Midbrain (tissue), 1 donor: ENCODE results near the gene ASS1.

ENCODE experiments used
- DNase-seq: peaks from one replicate; lab custom pipeline; 2025; lab: John Stamatoyannopoulos, UW

ASS1 gene

DNA sequence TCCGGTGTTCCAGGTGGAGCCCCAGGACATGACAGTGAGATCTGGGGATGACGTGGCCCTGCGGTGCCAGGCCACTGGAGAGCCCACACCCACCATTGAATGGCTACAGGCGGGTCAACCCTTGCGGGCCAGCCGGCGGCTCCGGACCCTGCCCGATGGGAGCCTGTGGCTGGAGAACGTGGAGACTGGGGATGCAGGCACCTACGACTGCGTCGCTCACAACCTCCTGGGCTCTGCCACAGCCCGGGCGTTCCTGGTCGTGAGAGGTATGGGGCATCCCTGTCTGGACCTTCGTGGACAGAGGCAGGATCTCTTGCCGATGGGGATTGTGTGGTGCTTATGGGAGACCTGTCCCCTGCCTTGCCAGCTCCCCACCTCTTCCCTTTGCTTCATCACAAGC is 26.0 kb upstream of the ASS1 start:
- DNase-seq: no peak

DNA sequence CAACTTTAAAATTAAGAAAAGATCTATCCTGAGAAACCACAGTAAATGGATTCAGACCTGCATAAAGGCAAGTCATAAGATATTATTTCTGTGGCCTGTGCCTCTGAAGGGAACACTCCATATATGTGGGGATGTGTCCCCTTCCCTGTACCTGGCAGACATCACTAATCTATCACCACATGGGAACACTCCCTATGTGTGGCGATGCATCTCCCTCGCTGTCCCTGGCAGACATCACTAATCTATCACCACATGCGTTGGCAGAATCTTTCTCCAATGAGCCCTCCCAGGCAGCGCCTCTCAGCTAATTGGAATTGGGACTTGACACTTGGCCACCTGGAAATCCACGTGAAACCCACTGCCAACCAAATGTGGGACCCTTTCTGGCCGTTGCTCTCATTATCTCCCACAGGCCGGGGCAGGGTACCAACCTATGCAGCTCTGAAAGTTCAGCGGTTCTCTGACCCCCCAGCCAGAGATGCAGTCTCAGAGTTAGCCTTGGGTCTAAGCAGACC is 25.2 kb upstream of the ASS1 start:
- no peak for DNase-seq

DNA sequence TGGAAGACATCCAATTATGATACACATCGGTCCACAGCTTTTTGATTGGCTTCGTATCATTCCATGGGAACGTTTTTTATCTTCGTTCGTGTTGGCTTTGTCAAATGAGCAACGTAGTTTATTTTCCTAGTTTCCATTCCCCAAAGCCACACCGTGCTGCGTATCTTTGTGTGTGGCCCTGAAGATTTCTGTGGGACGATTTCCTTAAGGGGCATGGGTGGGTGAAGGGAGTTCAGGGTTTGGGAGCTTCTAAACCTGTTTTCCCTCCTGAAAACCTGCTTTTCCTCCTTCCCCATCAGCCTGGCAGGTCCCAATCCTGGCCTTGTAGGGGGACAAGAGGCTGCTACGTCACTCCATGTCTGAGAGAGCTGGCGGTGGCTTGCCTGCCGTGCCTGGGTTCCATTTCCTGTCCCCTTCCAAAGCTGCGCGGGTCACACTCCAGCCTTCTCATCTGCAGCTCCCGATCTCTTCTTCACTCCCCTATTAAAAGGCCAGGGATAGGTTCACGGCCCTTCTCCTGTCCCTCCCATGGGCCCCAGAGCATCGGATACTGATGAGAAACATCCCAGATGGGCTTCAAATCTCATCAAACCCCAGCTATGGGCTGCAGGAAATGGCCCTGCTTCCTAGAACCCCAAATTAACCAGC is 23.5 kb upstream of the ASS1 start:
- no peak for DNase-seq

DNA sequence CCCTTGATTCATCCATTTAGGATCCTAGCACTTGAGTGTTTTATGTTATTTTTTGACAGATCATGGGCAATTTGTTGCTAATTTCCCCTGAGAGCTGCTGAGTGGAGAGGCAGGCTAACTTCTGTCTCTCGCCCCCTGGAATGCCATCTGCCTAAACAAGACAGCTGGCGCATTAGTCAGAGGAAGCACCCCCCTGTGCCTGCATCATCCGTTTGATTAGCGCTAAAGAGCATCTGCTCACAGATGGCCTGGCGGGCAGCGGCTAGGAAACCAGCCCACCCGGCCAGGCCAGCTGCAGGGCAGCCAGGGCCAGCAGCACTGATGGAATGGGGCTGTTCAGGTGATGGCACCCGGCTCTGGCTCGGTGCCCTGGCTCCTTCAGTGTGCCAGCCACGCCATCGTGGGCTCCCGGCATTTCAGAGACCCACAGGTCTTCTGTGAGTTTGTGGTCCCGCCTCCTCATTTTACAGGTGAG is 22.9 kb upstream of the ASS1 start:
- no peak for DNase-seq

DNA sequence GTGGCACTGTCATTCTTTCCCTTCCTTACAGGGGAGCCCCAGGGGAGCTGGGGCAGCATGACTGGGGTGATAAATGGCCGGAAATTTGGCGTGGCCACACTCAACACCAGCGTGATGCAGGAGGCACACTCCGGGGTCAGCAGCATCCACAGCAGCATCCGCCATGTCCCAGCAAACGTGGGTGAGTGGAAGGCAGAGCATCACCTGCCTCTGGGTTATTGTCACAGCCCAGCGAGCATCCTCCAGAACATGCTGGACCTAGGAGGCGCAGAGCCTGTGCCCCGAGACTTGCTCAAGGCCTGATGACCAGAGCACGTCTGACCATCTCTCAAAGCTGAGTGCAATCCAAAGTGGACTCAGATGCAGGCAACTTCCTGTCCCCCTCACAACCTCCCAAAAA is 22.2 kb upstream of the ASS1 start:
- no peak for DNase-seq

DNA sequence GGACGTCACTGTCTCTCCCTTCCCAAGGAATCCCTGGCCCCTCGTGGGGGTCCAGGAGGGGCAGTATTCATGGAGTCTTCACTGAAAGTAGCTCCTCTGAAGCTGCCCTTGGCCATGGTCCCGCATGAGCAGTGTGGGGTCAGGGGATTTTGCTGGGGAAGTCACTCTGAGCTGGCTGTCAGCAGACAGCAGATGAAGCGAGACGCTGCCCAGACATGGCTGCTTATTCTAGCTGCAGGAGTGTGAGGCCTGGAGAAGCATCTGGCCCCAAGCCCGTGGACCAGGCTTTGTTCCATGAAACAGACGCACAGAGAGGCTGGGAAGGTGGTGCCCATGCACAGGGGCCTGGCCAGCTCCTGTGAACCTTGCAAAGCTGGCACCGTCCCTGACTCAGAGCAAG is 21.5 kb upstream of the ASS1 start:
- DNase-seq: no peak

DNA sequence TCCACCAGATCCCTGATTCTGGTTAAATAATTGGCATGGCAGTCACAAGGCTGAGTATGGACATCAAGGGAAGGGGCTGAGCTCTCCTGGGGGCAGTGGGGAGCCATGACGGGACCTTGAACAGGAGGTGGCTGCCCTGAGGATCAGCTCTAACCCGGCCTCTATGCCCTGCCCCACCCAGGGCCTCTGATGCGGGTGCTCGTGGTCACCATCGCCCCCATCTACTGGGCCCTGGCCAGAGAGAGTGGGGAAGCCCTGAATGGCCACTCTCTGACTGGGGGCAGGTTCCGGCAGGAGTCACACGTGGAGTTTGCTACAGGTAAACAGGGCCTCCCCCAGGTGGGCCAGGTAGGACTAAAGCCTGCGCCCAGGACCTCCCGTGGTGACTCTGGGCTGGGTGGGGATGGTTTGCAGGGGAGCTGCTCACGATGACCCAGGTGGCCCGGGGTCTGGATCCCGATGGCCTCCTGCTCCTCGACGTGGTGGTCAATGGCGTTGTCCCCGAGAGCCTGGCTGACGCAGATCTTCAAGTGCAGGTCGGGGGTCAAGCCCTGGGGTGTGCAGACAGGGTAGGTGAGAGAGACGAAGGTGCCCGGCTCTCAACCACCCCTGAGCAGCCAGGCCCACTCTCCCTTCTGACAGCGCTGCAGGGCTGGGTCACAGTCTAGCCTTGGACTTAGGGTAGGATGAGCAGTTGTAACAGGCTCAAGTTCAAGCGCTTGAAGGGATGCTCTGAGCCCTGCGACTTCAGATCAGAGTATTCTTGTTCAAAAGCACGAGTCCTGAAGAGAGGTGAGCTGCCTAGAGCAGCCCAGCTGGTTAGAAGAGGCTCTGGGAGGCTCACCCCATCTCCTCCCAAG is 19.9 kb upstream of the ASS1 start:
- DNase-seq: no peak

DNA sequence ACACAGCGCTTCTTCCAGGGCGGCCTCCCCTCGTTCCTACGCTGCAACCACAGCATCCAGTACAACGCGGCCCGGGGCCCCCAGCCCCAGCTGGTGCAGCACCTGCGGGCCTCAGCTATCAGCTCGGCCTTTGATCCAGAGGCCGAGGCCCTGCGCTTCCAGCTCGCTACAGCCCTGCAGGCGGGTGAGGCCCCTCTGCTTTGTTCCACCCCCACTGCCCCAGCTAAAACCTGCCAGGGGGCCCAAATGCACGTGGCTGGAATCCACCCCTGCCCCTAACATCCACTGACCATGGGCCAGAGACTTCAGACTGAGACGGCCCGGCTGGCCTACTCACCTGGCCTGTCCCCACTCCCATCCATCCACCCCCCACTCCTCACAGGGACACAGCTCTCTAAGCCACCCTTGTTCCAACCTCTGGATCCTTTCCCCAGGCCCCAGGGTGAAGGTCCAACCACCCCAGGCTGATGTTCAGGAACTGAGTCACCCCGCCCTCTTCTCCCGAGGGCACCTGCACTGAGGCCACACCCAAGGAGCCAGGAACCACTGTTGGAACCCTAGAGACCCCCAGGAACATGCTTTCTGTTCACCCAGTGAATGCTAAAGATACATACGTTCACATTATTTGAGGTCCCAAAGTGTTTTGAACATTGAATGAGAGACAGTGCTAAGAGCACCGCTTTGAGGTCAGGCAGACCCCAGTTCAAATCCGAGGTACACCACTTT is 18.9 kb upstream of the ASS1 start:
- no peak for DNase-seq

DNA sequence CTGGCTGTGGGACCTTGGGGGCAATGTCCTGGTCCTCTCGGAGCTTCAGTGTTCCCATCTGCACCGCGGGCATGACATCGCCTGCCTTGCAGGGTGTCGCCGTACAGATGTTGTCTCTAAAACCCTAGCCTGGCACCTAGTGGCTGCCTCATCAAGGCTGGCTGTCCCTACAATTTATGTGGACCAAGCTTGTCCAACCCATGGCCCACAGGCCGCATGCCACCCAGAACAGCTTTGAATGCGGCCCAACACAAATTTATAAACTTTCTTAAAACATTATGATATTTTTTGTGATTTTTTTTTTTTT is 18.3 kb upstream of the ASS1 start:
- no peak for DNase-seq

DNA sequence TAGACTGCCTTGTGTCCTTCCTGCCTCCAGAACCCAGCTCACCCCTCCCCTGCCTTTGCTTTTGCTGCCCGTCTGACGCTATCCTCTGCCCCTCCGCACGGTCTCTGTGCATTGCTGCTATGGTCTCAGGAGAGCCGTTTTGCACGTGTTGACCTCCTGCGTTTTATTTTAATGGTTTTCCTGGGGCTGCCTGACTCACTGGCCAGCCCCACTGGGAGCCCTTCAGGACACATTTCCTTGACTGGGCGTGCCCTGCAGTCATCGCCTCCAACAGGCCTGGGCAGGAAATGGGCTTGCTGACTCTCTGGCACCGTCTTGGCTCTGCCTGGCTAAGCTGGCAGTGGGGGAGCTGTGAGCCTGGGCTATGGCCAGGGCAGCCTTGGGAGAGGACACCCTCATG is 17.9 kb upstream of the ASS1 start:
- DNase-seq: no peak

DNA sequence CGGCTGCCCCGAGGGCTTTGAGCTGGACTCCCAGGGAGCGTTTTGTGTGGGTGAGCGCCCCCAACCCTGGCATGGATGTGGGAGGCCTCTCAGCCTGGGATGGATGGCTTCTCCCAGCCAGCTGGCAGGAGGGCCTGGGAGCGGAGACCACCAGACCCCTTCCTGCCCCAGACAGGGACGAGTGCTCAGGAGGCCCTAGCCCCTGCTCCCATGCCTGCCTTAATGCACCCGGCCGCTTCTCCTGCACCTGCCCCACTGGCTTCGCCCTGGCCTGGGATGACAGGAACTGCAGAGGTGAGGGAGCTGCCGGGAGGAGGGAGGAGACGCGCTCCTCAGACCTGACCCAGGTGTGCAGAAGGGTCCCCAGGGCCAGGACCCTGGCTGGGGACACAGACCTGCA is 17.4 kb upstream of the ASS1 start:
- no peak for DNase-seq

DNA sequence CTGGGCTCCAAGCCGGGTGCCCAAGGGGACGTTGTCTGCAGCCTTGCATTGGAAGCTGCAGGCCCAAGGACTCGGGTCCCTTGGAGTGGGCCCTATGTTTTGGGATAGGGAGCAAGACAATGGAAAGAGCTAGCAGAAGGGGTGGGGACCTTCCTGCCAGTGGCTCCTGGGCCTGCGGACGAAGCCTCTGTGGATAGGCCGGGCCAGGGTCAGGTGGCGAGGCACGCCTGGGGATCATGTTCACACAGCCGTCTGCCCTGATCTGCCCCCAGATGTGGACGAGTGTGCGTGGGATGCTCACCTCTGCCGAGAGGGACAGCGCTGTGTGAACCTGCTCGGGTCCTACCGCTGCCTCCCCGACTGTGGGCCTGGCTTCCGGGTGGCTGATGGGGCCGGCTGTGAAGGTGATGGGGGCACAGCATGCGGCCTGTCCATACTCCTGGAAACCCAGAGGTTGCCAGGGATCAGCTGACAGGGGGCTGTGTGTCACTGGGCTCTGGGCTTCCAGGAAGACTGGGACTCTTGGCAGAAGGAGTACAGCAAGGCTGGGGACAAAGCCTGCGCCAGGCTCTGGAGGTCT is 16.6 kb upstream of the ASS1 start:
- DNase-seq: no peak

DNA sequence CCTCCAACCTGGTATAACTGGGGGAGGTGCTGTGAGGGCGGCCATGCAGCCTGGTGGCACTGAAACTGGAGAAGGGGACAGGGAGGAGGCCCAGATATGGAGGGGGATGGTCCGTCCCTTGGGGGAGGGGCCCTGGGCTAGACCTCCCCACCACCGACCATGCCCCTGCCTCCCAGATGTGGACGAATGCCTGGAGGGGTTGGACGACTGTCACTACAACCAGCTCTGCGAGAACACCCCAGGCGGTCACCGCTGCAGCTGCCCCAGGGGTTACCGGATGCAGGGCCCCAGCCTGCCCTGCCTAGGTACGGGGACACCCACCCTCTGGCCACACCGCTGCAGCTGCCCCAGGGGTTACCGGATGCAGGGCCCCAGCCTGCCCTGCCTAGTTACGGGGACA is 15.4 kb upstream of the ASS1 start:
- DNase-seq: no peak

DNA sequence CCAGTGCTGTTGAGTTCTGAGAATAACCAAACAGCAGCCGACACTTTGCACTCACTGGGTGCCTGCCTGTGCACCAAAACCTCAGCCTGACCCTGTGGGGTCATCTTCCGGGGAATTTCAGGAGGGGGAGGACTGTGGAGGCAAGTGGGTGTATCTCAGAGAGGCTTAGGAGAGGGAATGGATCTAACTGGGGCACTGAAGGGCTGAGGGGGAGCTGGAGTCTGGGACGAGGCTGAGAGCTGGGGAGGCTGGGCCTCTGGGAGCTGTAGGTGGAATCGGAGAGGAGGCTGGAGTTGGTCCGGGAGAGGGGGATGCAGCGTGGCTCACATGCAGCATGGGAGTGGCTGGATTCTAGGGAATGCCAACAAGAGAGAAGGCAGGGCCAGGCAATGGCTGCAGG is 14.9 kb upstream of the ASS1 start:
- no peak for DNase-seq

DNA sequence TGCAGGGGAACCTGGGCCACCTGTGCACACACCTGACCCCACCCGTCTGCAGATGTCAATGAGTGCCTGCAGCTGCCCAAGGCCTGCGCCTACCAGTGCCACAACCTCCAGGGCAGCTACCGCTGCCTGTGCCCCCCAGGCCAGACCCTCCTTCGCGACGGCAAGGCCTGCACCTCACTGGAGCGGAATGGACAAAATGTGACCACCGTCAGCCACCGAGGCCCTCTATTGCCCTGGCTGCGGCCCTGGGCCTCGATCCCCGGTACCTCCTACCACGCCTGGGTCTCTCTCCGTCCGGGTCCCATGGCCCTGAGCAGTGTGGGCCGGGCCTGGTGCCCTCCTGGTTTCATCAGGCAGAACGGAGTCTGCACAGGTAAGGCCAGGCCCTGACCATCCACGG is 14.5 kb upstream of the ASS1 start:
- no peak for DNase-seq

DNA sequence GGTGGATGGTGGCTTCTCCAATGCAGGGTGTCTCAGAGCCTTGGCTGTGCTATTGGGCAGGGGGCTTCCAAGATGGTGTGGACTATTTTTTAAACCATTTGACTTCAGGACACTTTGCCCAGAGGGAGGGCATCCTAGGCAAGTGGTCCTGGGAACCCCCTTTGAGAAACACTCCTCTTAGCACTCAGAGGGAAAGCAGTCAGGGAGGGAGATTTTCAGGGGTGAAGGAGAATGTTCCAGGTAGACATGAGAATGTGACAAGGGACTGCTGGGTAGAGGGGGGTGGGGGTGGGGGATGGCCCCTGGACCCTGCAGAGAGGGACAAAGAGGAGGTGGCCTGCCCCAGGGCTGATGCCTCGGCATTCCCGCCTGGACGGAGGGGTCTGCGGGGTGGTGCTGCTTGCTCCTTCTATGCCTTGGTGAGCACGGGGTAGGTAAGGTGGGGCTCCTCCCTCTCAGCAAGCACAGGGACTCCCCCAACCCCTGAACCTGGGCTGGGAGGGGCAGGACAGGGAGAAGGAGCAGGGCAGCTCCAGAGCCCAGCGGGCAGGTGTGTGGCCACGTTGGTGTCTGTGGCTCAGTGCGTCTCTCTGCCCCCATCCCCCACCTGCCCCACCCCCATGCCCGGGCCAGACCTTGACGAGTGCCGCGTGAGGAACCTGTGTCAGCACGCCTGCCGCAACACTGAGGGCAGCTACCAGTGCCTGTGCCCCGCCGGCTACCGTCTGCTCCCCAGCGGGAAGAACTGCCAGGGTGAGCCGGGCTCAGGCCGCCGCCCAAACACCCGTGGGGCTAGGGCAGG is 13.8 kb upstream of the ASS1 start:
- DNase-seq: no peak

DNA sequence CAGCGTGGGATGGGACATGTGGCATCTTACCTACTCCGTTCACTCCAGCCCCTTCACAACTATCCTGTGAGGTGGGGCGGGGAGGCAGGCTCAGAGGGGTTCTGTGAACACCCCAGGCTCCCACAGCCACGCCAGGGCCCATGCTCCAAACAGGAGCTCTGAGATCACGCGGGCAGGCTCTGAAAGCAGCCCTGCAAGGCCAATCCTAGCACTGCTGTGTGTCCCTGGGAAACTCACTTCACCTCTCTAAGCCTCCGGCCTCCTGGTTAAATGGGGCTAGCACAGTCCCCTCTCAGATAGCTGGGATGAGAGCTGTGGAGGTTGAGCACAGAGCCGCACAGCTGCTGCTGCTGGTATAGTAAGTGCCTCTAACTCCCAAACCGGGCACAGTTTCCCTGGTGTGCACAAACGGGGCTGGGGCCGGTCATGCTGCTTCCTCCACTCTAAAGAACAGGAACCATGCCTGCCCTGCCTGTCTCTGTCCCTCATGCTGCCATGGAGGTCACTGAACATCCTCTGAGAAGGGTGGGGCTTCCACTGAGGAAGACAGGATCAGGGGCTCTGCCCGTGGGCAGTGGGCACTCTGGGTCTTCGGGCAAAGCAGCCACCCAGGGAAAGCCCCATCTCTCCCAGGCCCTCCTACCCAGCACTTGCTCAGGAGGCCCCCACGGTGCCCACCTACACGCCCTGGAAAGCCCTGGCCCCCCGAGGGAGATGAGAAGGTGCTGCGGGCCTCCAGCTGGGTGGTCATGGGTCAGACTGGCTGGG is 13.0 kb upstream of the ASS1 start:
- DNase-seq: no peak

DNA sequence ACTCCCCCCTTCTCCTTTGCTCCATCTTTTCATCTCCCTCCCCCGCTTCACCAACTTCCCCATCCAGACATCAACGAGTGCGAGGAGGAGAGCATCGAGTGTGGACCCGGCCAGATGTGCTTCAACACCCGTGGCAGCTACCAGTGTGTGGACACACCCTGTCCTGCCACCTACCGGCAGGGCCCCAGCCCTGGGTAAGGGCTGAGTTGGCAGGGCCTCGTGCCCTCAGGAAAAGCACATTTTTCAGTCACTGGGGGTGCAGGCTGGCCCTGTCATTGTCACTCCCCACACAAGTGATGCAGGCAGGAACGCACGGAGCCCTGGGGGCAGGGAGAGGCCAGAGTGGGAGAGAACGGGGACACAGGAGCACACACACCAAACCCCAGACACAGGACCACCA is 12.4 kb upstream of the ASS1 start:
- DNase-seq: no peak

DNA sequence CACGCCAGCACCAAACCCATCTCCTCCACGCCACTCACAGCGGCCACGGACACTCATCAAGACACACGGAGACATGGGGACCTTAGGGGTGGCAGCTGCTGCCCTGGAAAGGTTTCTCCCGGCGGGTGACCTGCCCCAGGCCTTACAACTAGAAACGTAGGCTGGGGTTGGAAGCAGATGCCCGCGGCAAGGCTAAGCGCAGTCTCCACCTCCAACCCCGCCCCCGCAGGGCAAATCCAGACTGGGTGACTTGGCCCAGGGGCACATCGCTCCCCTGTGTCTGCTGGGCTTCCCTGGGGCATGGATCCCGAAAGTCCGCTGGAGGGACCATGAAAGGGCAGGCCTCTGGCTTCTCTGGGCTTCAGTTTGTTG is 12.0 kb upstream of the ASS1 start:
- DNase-seq: no peak

DNA sequence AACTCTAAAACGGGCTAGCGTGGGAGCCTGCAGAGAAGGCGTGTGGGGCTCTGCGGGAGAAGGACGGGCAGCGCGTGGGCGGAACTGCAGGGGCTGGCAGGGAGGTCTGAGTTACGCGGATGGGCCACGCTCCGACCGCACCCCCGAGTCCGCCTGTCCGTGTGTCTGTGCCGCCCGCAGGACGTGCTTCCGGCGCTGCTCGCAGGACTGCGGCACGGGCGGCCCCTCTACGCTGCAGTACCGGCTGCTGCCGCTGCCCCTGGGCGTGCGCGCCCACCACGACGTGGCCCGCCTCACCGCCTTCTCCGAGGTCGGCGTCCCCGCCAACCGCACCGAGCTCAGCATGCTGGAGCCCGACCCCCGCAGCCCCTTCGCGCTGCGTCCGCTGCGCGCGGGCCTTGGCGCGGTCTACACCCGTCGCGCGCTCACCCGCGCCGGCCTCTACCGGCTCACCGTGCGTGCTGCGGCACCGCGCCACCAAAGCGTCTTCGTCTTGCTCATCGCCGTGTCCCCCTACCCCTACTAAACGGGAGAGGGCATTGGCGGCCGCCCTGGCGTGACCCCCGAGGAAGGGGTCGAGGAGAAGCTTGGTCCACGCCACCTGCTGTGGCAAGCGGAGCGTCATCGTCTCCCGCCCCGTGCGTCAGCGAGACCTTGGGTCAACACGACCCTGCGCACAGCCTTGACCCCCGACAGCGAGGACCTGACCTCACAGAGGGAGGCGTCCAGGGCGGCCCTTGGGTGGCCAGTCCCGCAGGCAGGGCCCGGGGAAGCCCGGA is 11.4 kb upstream of the ASS1 start:
- no peak for DNase-seq
